ENCODE data around the gene SNRPF. TPM values are rescaled to one million over a fixed set of nuclear protein-coding genes. Genes with fewer than 3 reads are reported as not detected.

Gene SNRPF
- total RNA-seq, 1 donor from 2014 or later: 8.5 TPM

GRCh38 chr12:95857799-95858198, 953 bp upstream of the SNRPF start:
- ATAC-seq (no peak), DNase-seq (ENCODE audit: low spot score) (no peak)

- ATAC-seq (peak; percentile 13), DNase-seq (ENCODE audit: low spot score) (no peak)
Measured at GRCh38 chr12:95859344-95859816, 628 bp downstream of the SNRPF start.

GRCh38 chr12:95859947-95860850, 1.4 kb downstream of the SNRPF start:
- DNase-seq (ENCODE audit: low spot score): no peak
- peak; percentile 54 for ATAC-seq

GRCh38 chr12:95862038-95862437, 3.3 kb downstream of the SNRPF start:
- no peak for ATAC-seq
- no peak for DNase-seq (ENCODE audit: low spot score)

- DNase-seq (ENCODE audit: low spot score) (no peak), ATAC-seq (no peak)
Measured at GRCh38 chr12:95863337-95863736, 4.6 kb downstream of the SNRPF start.

GRCh38 chr12:95870897-95871296, 12.1 kb downstream of the SNRPF start:
- ATAC-seq (no peak), DNase-seq (ENCODE audit: low spot score) (no peak)

GRCh38 chr12:95874452-95874851, 15.7 kb downstream of the SNRPF start:
- ATAC-seq: no peak
- DNase-seq (ENCODE audit: low spot score): no peak

- DNase-seq (ENCODE audit: low spot score) (no peak), ATAC-seq (no peak)
Measured at GRCh38 chr12:95877622-95878021, 18.9 kb downstream of the SNRPF start.

GRCh38 chr12:95880895-95881294, 22.1 kb downstream of the SNRPF start:
- no peak for ATAC-seq
- no peak for DNase-seq (ENCODE audit: low spot score)

- ATAC-seq: no peak
Measured at GRCh38 chr12:95881331-95881955, 22.7 kb downstream of the SNRPF start.

GRCh38 chr12:95882080-95882479, 23.3 kb downstream of the SNRPF start:
- no peak for DNase-seq (ENCODE audit: low spot score)
- ATAC-seq: no peak

More at GRCh38 chr12:95881331-95881955, 22.7 kb downstream of the SNRPF start:
- no peak for DNase-seq (ENCODE audit: low spot score)

GRCh38 chr12:95882873-95883272, 24.1 kb downstream of the SNRPF start:
- no peak for ATAC-seq
- no peak for DNase-seq (ENCODE audit: low spot score)

GRCh38 chr12:95884998-95885397, 26.2 kb downstream of the SNRPF start:
- no peak for DNase-seq (ENCODE audit: low spot score)
- ATAC-seq: peak; percentile 64

GRCh38 chr12:95887311-95887710, 28.6 kb downstream of the SNRPF start:
- DNase-seq (ENCODE audit: low spot score): no peak
- ATAC-seq: no peak

GRCh38 chr12:95890958-95891357, 32.2 kb downstream of the SNRPF start:
- ATAC-seq (no peak), DNase-seq (ENCODE audit: low spot score) (no peak)

GRCh38 chr12:95896846-95897245, 38.1 kb downstream of the SNRPF start:
- ATAC-seq: no peak
- no peak for DNase-seq (ENCODE audit: low spot score)

- DNase-seq (ENCODE audit: low spot score): no peak
- ATAC-seq: no peak
Measured at GRCh38 chr12:95898081-95898480, 39.3 kb downstream of the SNRPF start.

- ATAC-seq: no peak
- no peak for DNase-seq (ENCODE audit: low spot score)
Measured at GRCh38 chr12:95908573-95908972, 49.8 kb downstream of the SNRPF start.

GRCh38 chr12:95909871-95910270, 51.1 kb downstream of the SNRPF start:
- DNase-seq (ENCODE audit: low spot score) (no peak), ATAC-seq (no peak)

Data from left lobe of liver (tissue), 2 donors.